Measurements from ENCODE around the gene CEP164. TPM values are rescaled to one million over a fixed set of nuclear protein-coding genes. Genes with fewer than 3 reads are reported as not detected.

The CEP164 gene
- total and polyA plus RNA-seq, 7 donors = 2.0 to 12.4 (median 5.7) TPM

GRCh38 chr11:117427356-117427874, 99.8 kb downstream of the CEP164 start:
- H3K4me1 ChIP-seq = no peaks in the 10 kb centered on the region
- intact Hi-C loops (cut with DNase I) = loop anchor here in 1 of 2 donors (2.0 to 5.0 kb wide), 3 partner anchors 389 to 623 kb away; no protein-coding TSS in a partner anchor
- no peak overlapping the region for H3K4me3 ChIP-seq

GRCh38 chr11:117428186-117428855, 100.7 kb downstream of the CEP164 start:
- Histone ChIP-seq H3K27me3 (ENCODE audit: insufficient read depth in 3 of 3, low read length in 2 of 3) (peaks cover 0 to 4% (median 2%) of the 10 kb centered on the region in 3 donors), H3K27ac (no peak overlapping the region), H3K4me3 (no peak overlapping the region), H3K9me3 (no peaks in the 10 kb centered on the region), H3K36me3 (ENCODE audit: insufficient read depth in 1 of 2, low read depth in 1 of 2) (no peaks in the 10 kb centered on the region), H3K4me1 (no peaks in the 10 kb centered on the region)
- ATAC-seq (no peak), DNase-seq (peak in 1 of 2 donors; percentile 48)
- intact Hi-C loops (cut with DNase I) = loop anchor here in 1 of 2 donors (5.0 kb wide), 1 partner anchor 519 kb away; no protein-coding TSS in a partner anchor
- TF ChIP-seq, protein P1, sequence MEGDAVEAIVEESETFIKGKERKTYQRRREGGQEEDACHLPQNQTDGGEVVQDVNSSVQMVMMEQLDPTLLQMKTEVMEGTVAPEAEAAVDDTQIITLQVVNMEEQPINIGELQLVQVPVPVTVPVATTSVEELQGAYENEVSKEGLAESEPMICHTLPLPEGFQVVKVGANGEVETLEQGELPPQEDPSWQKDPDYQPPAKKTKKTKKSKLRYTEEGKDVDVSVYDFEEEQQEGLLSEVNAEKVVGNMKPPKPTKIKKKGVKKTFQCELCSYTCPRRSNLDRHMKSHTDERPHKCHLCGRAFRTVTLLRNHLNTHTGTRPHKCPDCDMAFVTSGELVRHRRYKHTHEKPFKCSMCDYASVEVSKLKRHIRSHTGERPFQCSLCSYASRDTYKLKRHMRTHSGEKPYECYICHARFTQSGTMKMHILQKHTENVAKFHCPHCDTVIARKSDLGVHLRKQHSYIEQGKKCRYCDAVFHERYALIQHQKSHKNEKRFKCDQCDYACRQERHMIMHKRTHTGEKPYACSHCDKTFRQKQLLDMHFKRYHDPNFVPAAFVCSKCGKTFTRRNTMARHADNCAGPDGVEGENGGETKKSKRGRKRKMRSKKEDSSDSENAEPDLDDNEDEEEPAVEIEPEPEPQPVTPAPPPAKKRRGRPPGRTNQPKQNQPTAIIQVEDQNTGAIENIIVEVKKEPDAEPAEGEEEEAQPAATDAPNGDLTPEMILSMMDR (IDR thresholded peaks at IDR 0.05) = no peak
- WGBS, 3 donors = 84 to 90% (median 90%) methylated on average over 23 to 32 of the region's 32 CpGs

More at GRCh38 chr11:117427356-117427874, 99.8 kb downstream of the CEP164 start:
- Histone ChIP-seq H3K36me3 (ENCODE audit: insufficient read depth in 1 of 2, low read depth in 1 of 2) (no peaks in the 10 kb centered on the region), H3K27me3 (ENCODE audit: insufficient read depth in 3 of 3, low read length in 2 of 3) (peaks cover 0 to 4% (median 2%) of the 10 kb centered on the region in 3 donors), H3K9me3 (no peaks in the 10 kb centered on the region), H3K27ac (no peak overlapping the region)
- TF ChIP-seq, protein P1 (IDR thresholded peaks at IDR 0.05) = no peak
- ATAC-seq = no peak
- 73 to 76% (median 74%) methylated on average over 11 of the region's 11 CpGs for WGBS, 3 donors
- peak in 1 of 2 donors; percentile 34 for DNase-seq

- no peak overlapping the region for H3K4me3 ChIP-seq
- ATAC-seq (no peak), DNase-seq (no peak)
- intact Hi-C loops (cut with DNase I) = loop anchor here in 1 of 2 donors (5.0 kb wide), 1 partner anchor 518 kb away; no protein-coding TSS in a partner anchor
- H3K9me3 ChIP-seq = no peaks in the 10 kb centered on the region
- TF ChIP-seq, protein P1 (IDR thresholded peaks at IDR 0.05) = no peak
- no peaks in the 10 kb centered on the region for H3K4me1 ChIP-seq
- peaks cover 0 to 4% (median 2%) of the 10 kb centered on the region in 3 donors for H3K27me3 ChIP-seq (ENCODE audit: insufficient read depth in 3 of 3, low read length in 2 of 3)
- 82 to 86% (median 83%) methylated on average over 7 of the region's 7 CpGs for WGBS, 3 donors
- H3K27ac ChIP-seq = no peak overlapping the region
- no peaks in the 10 kb centered on the region for H3K36me3 ChIP-seq (ENCODE audit: insufficient read depth in 1 of 2, low read depth in 1 of 2)
Measured at GRCh38 chr11:117428856-117429229, 101.2 kb downstream of the CEP164 start.

DNA sequence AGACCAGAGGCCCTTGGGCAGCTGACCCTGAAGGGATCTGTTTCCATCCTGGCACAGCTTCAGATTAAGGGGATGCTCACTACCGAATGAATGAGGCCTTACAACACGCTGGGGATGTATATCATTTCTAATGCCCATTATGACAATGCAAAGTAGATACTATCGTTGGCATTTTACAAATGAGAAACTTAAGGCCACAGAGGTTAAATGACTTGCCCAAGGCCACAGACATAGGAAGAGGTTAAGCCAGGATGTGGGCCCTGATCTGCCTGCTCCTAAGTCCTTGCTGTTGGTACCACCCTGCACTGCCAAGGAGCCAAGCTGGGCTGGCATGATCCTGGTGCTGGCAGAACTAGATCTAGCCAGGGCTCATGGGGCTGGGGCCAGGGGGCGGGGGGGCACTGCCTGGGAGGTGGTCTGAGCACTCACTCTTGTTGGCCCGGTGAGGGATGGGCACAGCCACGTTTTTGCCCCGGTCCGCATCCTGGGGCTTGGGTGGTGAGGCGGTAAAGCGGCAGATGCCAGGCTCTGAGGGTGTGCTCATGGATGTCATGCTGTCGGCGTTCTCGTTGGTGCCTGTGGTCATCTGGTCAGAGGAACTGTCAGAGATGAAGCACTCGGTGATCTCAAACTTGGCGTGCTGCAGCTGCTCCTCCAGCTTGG, 102.8 kb downstream of the CEP164 start:
- H3K27ac ChIP-seq = no peak overlapping the region
- H3K4me1 ChIP-seq = no peaks in the 10 kb centered on the region
- intact Hi-C loops (cut with DNase I) = loop anchor here in 1 of 2 donors (10.0 kb wide), 1 partner anchor 514 kb away; no protein-coding TSS in a partner anchor
- ATAC-seq (no peak), DNase-seq (no peak)
- TF ChIP-seq, protein P1 (IDR thresholded peaks at IDR 0.05) = no peak
- H3K27me3 ChIP-seq (ENCODE audit: insufficient read depth in 3 of 3, low read length in 2 of 3) = peaks cover 0 to 13% (median 0%) of the 10 kb centered on the region in 3 donors
- WGBS, 3 donors = 73 to 77% (median 76%) methylated on average over 15 of the region's 15 CpGs
- H3K36me3 ChIP-seq (ENCODE audit: insufficient read depth in 1 of 2, low read depth in 1 of 2) = no peaks in the 10 kb centered on the region
- no peak overlapping the region for H3K4me3 ChIP-seq
- no peaks in the 10 kb centered on the region for H3K9me3 ChIP-seq
